Measurements from ENCODE around the gene EGFL7.
"Not testable (repeated sequence)": the region's sequence is repeated elsewhere in the genome, so short reads cannot be mapped to it uniquely, and the experiment has no call there.

EGFL7 gene

GRCh38 chr9:136690104-136690805, 27.5 kb downstream of the EGFL7 start:
- FAIRE-seq = no peak

DNA sequence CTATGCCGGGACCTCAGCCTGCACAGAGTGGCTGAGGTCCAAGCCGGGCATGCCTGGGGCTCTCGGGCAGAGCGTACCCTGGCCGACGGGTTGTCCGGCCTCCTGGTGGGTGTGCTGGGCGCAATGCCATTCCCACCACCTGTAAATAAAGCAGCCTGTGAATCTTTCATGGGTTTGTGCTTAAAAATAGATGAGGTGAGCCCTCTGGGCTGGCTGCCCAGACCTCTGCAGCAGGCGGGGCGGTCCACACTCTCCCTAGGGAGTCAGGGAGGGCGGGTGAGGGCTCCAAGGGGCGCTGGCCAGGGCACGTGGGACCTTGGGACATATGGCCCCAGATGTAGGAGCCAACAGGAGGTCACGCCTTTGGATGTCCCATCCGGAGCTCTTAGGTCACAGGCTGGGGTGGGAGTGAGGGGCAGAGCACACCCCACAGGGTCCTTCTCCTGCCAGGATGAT, 28.1 kb downstream of the EGFL7 start:
- FAIRE-seq = no peak

DNA sequence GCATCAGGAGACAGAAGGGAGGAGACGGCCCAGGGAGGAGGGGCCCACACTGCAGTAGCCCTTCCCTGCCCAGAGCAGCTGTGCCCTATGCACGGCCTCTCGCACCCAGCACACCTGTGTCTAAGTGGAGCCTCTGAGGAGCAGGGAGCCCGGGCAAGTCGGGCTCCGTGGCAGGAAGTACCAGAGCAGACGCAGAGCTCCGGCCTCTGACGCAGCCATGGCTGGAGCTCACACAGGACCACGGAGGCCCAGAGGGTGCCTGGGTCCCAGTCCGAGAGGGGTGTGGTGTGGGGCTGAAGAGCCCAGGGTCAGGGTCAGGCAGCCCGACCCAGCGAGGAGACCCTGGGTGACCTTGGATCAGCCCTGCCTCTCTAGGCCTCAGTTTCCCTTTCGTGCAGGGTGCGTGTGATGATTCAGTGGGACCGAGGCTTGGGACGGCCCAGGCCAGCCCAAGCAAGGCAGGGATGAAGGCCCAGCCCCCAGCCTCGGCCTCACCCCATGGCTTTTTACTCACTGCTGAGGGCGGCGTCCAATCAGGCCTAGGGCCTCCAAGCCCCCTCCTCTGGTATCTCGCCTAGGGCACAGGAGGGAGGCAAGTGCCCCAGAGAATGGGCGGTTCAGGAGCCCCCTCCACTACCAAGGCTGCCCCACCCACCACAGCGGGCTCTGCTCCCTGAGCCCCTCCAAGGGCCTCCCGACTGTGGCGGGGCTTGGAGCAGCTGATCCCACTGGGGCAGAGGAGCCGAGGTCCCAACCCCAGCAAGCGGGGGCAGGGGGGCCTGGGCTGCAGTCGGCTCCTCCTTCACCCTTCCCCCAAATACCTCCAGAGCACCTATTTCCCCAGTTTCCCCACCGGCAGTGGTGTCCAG, 28.8 kb downstream of the EGFL7 start:
- no peak for FAIRE-seq

- no peak for FAIRE-seq
Measured at GRCh38 chr9:136692185-136693134, 29.7 kb downstream of the EGFL7 start.

GRCh38 chr9:136693135-136693489, 30.4 kb downstream of the EGFL7 start:
- no peak for FAIRE-seq

- no peak for FAIRE-seq
Measured at GRCh38 chr9:136693490-136694162, 30.9 kb downstream of the EGFL7 start.

GRCh38 chr9:136694163-136694871, 31.6 kb downstream of the EGFL7 start:
- FAIRE-seq = no peak

DNA sequence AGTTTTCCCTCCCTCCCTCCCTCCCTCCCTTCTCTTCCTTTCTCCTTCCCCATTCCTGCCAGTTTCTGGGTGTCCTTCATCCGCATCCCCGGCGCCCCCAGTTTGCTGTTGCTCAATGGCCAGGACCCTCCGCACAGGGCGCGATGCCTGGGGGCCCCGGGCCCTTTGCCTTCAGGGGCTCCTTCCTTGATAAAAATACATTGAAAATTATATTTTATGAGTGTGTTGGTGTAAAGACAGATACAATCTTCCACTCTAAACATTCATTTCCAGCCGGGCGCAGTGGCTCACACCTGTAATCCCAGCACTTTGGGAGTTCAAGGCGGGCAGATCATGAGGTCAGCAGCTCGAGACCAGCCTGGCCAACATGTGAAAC, 32.1 kb downstream of the EGFL7 start:
- FAIRE-seq = no peak

GRCh38 chr9:136695435-136695895, 32.7 kb downstream of the EGFL7 start:
- no peak for FAIRE-seq

- no peak for FAIRE-seq
Measured at GRCh38 chr9:136695955-136696354, 33.2 kb downstream of the EGFL7 start.

- FAIRE-seq = no peak
Measured at GRCh38 chr9:136696502-136696901, 33.8 kb downstream of the EGFL7 start.

DNA sequence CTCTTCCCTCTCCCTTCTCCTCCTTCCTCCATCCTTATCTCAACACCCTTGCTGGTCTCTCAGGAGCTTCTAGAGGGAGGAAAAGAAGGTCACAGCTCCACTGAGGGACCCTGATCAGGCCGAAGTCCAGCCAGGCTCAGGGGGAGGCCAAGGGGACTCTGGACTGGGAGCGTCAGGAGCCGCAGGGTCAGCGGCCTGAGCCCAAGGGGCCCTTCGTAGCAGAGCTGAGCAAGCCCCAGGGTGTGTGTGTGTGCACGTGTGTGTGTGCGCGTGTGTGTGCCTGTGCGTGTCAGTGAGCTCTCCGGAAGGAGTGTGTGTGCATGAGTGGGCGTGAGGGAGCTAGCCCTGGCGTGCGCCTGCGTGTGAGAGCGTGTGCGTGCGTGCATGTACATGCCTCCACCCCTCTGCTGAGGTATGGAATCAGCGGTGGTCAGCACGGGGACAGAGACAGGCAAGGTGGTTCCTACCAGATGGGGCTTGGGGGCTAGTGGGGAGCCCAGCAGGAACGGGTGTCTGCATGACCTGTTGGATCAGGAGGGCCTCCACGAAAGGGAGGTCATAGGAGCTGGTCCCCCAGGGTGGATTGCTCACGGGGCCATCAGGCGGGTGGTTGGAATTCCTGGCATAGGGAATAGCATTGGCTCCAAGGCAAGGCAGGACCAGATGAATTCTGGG, 34.6 kb downstream of the EGFL7 start:
- FAIRE-seq = no peak

- FAIRE-seq = no peak
Measured at GRCh38 chr9:136697821-136698526, 35.3 kb downstream of the EGFL7 start.

GRCh38 chr9:136698635-136699246, 36.0 kb downstream of the EGFL7 start:
- FAIRE-seq = no peak

DNA sequence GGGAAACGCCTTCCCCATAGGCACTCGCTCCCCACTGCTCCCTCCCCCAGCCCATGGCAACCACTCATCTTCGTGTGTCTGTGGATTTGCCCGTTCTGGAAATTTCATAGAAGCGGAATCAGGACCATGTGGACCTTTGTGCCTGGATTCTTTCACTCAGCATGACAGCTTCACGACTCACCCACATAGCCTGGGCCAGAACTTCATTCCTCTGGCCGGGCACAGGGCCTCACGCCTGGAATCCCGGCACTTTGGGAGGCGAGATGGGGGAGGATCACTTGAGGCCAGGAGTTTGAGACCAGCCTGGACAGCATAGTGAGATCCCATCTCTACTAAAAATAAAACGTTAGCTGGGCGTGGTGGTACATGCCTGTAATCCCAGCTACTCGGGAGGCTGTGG, 37.6 kb downstream of the EGFL7 start:
- no peak for FAIRE-seq

GRCh38 chr9:136700959-136701667, 38.4 kb downstream of the EGFL7 start:
- FAIRE-seq = no peak

- FAIRE-seq = no peak
Measured at GRCh38 chr9:136701668-136702053, 38.9 kb downstream of the EGFL7 start.

DNA sequence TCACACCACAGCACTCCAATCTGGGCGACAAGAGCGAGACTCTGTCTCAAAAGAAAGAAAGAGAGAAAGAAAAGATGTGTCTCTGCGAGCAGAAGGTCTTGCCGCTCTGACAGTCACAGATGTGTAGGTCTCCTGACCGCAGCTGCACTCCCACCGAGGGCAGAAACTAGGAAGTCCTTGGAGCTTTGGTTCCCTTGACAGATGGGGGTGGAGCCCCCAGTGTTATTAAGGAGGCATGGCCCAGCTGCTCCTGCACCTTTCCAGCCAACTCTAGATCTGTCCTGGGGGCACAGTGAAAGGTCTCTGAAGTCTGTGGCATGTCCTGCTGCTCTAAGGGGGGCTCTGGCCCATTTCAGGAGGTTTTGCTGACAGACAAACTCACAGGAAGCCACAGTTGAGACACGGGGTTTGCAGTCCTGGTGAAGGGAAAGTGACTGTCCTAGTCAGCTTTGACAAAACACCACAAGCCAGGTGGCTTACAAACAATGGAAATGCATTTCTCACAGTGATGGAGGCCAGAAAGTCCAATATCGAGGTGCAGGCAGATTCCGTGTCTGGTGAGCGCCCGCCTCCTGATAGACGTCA, 40.7 kb downstream of the EGFL7 start:
- FAIRE-seq = no peak

- not testable (repeated sequence) for FAIRE-seq
Measured at GRCh38 chr9:136704741-136705140, 42.0 kb downstream of the EGFL7 start.
